Stromal cell of bone marrow (primary cell): ENCODE data around the gene RAB3IL1.
"Not testable (repeated sequence)": the region's sequence is repeated elsewhere in the genome, so short reads cannot be mapped to it uniquely, and the experiment has no call there.

Experiments
- DNase-seq: peaks from one replicate; pipeline ENCODE4 v3.0.0-alpha.2; 2012; ENCODE audit warnings: low read depth

The RAB3IL1 gene, protein sequence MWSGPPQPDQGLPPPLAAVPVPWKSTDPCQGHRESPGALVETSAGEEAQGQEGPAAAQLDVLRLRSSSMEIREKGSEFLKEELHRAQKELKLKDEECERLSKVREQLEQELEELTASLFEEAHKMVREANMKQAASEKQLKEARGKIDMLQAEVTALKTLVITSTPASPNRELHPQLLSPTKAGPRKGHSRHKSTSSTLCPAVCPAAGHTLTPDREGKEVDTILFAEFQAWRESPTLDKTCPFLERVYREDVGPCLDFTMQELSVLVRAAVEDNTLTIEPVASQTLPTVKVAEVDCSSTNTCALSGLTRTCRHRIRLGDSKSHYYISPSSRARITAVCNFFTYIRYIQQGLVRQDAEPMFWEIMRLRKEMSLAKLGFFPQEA

DNA sequence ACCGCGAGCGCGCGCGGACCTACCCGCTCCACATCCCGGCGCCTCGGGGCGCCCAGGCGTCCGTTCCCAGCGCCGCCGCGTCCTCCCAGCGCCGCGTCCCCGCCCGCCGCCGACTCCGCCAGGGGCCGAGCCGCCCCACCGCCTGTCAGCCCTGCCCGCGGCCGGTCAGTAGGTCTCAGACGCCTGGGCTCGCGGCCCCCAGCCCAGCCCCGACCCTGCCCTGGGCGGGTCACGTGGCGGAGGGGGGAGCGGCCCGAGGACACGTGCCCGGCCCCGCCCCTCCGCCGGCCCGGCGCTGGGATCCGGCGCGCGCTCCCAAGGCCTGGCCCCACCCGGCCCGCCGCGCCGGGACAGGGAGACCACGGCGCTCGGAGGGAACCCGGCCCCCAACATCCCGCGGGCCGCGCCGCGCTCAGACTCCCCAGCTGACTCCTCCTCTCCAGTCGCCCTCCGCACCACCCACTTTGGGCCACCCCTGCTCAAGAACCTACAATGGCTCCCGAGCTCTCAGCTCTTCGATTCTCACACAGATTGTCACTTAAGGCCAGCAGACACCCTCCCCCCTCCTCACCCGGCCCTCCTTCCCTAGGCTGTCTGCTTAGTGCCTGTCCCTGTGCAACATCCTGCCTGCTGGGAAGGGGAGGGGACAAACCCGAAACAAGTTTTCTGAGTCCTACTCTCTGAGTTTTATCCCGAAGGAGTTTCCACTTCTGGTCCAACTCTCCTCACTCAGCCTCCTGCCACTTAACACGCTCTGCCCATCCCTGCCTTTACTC is at the start of gene RAB3IL1:
Gene RAB3IL1, minus strand, starts transcription at position 233 of the 776 bp plus-strand sequence. Its CDS starts 199 bp downstream, at position 34.
- DNase-seq: no peak

DNA sequence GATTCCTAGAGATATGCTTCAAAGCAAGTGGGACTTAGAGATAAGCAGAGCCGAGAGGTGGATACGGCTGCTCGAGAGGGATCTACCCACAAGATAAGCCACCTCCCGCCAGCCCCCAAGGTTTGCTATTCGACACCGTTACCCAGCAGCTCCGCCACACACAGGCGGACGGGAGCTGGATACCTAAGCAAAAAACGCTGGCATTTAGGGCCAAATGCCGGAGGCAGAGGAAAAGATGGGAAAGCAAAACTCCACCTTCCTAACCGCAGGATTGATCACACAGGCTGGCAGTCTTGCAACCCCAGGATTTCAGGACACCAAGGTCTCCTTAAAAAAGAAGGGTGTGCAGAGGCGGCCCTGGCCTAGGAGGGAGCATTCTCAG is 49.4 kb upstream of the RAB3IL1 start:
- DNase-seq: no peak

DNA sequence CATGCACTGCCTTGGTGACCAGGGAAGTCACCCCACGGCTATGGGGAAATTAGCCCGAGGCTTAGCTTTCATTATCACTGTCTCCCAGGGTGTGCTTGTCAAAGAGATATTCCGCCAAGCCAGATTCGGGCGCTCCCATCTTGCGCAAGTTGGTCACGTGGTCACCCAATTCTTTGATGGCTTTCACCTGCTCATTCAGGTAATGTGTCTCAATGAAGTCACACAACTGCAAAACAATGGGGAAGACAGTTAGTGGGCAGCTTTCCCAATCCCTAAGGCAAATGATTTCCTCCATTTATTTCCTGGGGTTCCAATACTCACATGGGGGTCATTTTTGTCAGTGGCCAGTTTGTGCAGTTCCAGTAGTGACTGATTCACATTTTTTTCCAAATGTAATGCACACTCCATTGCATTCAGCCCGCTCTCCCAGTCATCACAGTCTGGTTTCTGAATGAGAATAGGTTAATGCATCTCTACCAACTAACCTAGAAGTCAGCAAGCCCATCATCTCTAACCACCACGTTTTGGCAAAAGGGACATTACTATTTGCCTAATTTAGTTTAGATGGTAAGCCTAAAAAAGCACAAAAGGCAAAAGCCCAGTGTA is 47.4 kb upstream of the RAB3IL1 start:
- DNase-seq: not testable (repeated sequence)

DNA sequence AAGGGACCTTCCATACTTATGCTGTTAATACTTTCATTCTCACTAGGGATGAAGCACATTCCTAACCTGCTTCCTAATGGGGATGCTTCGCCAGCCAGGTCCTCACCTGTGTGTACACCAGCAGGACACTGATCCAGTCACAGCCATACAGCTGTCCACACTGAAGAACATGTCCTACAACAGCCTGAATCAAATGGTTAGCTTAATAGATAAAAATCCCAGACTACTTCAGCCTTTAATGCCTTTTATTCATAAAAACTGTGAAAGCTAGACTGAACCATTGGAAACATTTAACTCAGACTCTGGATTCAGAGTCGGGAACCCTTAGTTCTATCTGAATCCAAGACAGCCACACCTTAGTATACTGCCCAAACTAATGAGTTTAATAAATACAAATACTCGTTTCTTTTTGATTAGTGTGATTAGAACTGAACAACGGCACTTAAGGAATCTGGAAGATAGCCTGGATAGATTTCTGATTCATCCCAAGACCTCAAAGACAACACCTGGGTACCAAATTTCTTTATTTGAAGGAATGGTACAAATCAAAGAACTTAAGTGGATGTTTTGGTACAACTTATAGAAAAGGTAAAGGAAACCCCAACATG is 46.8 kb upstream of the RAB3IL1 start:
- no peak for DNase-seq

DNA sequence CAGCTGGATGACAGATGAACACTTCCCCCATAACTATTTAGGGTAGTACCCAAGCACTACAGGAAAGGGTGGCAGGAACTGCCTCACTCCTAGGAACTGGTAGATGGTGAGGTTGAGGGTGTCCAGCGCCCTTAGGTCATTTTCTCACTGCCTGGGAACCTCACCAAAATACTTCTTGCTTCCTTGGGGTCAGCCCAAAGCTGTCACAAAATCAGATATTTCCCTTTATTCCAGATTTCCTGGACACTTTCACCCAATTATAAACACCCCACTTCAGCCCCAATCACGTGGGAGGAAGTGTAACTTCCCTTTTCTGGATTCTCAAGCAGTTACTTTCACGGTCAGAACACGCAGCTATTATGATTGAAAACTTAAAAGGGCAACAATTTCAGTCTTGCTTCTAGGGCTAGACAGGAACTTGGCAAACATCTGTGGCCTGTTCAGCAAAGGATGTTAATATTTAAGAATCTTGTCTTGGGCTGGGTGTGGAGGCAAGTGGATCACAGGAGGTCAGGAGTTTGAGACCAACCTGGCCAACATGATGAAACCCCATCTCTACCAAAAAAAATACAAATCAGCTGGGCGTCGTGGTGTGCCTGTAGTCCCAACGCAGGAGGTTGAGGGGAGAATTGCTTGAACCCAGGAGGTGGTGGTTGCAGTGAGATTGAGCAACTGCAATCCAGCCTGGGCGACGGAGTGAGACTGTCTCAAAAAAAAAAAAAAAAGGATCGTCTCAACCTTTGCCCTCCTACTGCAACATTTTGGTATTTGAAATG is 46.1 kb upstream of the RAB3IL1 start:
- DNase-seq: peak; percentile 57

DNA sequence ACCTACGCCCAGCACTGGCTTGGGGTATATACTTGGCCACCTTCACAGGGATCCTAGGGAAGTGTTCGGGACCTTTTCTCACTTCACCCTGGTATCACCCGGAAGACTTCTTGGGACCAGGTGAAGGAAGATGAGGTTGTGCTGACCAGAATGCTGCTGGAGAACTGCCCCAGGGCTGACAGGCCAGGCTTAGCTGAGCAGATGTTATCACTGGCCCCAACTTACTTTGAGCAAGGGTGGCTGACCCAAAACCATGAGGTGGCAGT is 45.6 kb upstream of the RAB3IL1 start:
- no peak for DNase-seq

DNA sequence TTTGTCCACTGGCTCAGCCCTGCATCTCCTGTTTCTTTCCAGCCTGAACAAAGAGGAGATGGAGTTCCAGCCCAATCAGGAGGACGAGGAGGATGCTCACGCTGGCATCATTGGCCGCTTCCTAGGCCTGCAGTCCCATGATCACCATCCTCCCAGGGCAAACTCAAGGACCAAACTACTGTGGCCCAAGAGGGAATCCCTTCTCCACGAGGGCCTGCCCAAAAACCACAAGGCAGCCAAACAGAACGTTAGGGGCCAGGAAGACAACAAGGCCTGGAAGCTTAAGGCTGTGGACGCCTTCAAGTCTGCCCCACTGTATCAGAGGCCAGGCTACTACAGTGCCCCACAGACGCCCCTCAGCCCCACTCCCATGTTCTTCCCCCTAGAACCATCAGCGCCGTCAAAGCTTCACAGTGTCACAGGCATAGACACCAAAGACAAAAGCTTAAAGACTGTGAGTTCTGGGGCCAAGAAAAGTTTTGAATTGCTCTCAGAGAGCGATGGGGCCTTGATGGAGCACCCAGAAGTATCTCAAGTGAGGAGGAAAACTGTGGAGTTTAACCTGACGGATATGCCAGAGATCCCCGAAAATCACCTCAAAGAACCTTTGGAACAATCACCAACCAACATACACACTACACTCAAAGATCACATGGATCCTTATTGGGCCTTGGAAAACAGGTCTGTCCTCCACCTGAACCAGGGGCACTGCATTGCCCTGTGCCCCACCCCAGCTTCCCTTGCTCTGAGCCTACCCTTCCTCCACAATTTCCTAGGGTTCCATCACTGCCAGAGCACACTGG is 45.0 kb upstream of the RAB3IL1 start:
- no peak for DNase-seq

DNA sequence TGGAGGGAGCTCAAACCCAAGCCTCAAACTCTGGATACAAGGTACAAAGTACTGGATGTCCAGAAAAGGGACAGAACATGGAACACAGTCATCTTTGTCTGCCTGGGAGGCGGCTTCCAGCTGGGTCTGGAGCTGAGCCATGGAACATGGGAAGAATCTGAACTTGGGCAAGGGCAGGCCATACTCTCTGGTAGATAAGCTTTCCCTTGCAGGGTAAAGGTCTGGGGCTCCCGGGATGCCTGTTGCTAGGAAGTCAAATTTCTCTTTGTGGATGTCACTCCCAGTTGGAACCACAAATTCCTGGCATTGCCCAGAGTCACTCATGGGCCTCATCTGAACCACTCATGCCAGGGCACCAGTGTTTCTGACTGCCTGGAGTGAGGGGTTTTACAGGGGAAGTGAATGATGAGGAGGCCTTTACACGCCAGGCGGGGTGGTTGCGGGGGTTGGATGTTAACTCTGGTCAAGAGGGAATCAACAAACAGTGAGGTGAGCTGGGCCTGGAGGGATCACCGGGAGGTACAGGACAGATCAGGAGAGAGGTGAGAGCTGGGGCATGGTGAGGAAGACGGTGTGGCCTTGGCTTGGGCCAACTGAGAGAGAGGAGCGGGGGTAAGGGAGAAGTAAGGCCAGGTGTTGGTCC is 44.3 kb upstream of the RAB3IL1 start:
- DNase-seq: no peak

DNA sequence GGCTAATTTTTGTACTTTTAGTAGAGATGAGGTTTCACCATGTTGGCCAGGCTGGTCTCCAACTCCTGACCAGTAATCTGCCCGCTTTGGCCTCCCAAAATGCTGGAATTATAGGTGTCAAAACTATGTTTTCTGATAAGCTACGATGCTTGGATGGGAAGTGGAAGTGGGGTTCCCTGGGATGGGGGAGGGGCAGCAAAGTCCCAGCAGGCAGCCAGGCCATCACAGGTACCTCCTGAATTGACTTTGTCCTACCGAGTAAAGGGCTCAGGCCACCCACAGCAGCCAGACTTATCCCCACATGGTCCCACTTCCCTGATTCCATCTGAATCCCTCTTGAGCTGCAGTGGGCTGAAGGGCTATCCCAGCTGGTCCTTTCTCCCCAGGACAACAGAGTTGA is 43.2 kb upstream of the RAB3IL1 start:
- no peak for DNase-seq

DNA sequence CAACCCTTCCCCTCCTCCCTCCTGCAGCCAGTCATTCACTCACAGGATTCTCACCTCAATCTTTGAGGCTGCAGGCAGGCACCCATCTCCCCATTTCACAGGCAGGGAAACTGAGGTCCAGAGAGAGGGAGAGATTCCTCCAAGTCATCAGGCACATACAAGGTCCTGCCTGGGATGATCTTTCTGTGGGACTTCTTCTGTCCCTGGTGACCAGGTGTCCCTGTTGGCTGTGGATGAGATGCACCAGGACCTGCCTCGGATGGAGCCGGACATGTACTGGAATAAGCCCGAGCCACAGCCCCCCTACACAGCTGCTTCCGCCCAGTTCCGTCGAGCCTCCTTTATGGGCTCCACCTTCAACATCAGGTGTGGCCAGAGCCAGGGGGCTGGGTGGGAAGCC is 42.3 kb upstream of the RAB3IL1 start:
- no peak for DNase-seq

DNA sequence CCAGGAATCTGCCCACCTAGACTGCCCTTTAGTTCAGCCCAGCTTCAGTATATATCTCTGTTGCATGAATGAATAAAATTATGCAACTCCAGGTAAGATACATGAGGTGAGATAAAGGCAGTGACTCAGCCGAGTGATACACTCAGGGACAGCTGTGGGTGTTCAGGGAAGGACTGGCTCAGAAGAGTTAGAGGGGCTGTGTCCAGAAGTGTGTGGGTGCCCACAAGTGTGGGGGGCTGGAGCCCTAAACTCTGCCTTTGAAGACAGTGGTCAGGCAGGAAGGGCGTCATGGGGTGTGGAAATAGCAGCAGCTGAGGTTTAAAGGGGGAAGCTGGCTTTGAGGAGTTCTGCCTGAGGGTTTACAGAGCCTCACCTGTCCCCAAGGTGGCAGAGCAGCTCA is 41.7 kb upstream of the RAB3IL1 start:
- no peak for DNase-seq

DNA sequence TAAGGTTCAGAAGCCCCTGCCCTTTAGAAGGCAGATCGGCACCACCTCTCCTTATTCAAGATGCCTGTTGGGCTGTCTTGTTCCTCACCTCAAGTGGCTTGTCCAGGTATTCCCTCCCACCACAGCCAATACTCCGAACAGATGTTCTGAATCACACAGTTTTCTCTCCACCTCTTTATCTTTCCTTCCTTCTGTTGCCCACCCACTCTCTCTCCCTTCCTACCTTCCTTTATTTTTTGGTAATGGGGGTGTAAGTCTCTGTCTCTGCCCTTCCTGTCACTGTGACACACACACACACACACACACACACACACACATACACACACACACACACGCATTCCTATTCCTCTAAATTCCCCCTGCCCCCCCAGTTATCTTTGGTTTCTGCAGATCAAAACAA is 41.2 kb upstream of the RAB3IL1 start:
- DNase-seq: no peak

DNA sequence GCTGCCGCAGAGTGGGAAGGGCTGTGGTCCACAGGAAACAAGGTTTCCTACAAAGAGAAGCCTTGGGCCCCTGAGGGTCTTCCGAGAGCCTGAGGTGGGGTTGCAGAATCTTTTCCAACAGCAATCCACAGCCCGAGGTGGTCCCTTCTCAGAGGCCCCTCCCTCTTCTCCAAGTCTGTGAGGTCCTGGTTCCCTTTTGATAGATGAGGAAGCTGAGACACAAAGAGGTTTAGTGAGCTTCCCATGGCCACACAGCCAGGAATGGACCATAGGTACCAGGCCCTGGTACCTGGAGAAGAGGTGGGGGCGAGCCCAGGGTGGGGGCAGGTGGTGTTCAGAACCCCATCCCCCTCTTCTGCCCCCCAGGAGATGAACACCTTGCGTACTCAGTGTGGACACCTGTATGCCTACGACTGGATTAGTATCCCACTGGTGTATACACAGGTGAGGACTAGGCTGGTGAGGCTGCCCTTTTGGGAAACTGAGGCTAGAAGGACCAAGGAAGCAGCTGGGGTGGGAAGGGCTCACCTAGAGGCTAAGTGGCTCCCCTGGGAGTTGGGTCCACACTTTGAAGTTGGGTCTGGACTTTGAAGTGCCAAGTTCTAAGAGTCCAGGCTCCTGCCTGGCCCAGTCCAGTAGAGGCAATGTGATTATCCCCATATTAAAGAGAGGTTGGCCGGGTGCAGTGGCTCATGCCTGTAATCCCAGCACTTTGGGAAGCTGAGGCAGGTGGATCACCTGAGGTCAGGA is 39.8 kb upstream of the RAB3IL1 start:
- no peak for DNase-seq

DNA sequence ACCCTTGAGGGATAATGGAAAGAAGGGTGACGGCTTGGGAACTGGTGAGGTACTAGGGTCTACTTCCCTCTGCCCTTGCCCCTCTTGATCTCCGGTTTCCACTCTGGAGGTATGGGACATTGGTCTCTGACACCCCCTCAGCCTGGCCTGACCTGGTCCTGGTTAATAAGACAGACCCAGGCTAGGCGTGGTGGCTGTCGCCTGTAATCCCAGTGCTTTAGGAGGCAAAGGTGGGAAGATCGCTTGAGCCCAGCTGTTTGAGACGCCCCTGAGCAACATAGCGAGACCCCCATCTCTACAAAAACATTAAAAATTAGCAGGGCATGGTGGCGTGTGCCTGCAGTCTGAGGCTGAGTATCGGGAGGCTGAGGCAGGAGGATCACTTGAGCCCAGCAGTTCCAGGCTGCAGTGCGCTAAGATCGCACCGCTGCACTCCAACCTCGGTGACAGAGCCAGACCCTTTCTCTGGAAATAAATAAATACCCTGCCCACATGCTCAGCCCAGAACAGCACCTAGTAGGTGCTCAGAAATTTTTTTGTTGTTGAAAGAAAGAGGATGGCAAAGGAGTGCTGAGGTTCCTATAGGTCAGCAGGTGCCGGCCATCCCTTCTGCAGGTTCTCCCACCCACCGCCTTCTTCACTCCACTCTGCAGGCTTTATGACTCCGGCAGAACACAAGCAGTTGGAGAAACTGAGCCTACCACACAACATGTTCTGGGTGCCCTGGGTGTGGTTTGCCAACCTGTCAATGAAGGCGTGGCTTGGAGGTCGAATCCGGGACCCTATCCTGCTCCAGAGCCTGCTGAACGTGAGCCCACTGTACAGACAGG is 39.0 kb upstream of the RAB3IL1 start:
- no peak for DNase-seq

DNA sequence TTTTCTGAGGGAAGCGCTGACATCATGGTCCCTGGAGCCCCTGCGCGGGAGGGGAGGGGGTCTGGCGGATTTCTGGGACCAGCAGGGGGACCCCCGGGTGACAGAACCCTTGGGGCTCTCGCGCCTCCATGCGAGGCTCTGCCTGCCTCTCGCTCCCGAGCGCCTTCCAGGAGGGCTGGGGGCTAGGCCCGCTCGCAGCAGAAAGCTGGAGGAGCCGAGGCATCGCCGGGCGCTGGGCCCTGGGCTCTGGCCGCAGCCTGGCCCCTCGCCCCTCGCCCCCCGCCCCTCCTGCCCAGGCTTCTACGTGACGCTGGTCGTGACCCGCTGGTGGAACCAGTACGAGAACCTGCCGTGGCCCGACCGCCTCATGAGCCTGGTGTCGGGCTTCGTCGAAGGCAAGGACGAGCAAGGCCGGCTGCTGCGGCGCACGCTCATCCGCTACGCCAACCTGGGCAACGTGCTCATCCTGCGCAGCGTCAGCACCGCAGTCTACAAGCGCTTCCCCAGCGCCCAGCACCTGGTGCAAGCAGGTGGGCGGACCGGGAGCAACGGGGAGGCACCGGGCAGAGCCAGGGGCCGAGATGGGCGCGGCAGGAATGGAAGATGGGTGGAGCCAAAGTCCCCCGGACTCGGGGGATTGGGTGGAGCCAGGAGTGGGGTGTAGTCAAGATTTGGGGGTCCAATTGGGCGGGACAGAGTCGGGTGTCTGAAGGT is 38.2 kb upstream of the RAB3IL1 start:
- DNase-seq: no peak

DNA sequence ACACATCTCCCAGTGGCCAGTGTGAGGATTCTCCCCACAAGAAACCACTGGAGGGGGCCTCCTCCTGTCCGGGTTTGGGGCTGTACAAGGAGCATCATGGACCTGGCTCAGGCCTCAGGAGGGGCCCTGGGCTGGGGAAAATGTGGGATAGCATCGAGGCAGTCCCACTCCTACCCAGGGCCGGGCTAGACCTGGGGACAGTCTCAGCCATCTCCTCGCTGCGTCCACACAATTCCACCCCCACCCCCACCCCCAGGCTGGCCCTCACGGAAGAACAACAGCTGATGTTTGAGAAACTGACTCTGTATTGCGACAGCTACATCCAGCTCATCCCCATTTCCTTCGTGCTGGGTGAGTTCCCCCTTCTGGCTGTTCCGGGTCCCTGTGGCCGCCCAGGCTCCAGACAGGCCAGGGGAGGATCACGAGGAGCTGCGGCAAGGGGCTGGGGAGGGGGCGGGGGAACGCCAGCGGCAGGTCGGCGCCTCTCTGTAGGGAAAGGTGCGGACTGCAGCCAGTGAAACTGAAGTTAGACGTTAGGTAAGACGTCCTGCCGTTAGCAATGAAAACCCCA is 37.6 kb upstream of the RAB3IL1 start:
- DNase-seq: peak; percentile 83

DNA sequence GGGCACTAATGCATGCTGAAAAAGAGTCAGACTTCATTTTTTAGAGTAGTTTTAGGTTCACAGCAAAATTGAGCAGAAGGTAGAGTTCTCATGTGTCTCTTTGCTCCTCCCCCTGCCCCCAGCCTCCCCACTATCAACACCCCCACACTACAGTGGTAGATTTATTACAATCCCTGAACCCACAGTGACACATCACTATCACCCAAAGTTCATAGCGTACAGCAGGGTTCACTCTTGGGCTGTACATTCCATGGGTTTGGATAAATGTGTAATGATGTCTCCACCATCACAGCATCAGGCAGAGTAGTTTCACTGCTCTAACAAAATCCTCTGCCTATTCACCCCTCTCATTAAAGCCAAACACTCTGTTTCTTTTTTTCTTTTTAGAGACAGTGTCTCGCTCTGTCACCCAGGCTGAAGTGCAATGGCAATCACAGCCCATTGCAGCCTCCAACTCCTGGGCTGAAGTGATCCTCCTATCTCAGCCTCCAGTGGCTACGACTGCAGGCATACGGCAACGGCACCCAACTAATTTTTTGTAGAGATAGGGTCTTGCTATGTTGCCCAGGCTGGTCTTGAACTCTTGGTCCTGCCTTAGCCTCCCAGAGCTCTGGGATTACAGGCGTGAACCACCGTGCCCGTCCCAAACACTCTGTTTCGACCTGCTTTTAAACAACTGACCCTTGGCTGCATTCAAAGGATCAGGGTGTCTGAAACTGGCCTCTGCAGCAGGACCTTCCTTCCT is 36.9 kb upstream of the RAB3IL1 start:
- no peak for DNase-seq
